ENCODE results near the gene ADPRH.
"Not testable (repeated sequence)": the region's sequence is repeated elsewhere in the genome, so short reads cannot be mapped to it uniquely, and the experiment has no call there.

ADPRH gene

GRCh38 chr3:119557877-119558269, 21.4 kb upstream of the ADPRH start:
- no peak for DNase-seq
- in situ Hi-C loops (cut with HindIII; ENCODE audit: low pct_ligation_motif_present, low pct_unique_long_range_greater_than_20kb, low sequenced_read_pairs) = no loop called here

- DNase-seq = no peak
- in situ Hi-C loops (cut with HindIII; ENCODE audit: low pct_ligation_motif_present, low pct_unique_long_range_greater_than_20kb, low sequenced_read_pairs) = no loop called here
These were observed 20.5 kb upstream of the ADPRH start for GRCh38 chr3:119558626-119559317.

- peak; percentile 48 for DNase-seq
- in situ Hi-C loops (cut with HindIII; ENCODE audit: low pct_ligation_motif_present, low pct_unique_long_range_greater_than_20kb, low sequenced_read_pairs) = no loop called here
These were observed 19.8 kb upstream of the ADPRH start, which contains the start of gene CD80 for GRCh38 chr3:119559441-119559963. Gene CD80 (minus strand): TSS chr3:119559614. CDS start chr3:119557728, 1,886 bp downstream.

- in situ Hi-C loops (cut with HindIII; ENCODE audit: low pct_ligation_motif_present, low pct_unique_long_range_greater_than_20kb, low sequenced_read_pairs) = no loop called here
- no peak for DNase-seq
These were observed 19.1 kb upstream of the ADPRH start for GRCh38 chr3:119560160-119560559.

GRCh38 chr3:119562307-119562961, 16.9 kb upstream of the ADPRH start:
- in situ Hi-C loops (cut with HindIII; ENCODE audit: low pct_ligation_motif_present, low pct_unique_long_range_greater_than_20kb, low sequenced_read_pairs) = no loop called here
- no peak for DNase-seq

GRCh38 chr3:119563334-119563733, 16.0 kb upstream of the ADPRH start:
- in situ Hi-C loops (cut with HindIII; ENCODE audit: low pct_ligation_motif_present, low pct_unique_long_range_greater_than_20kb, low sequenced_read_pairs); DNase-seq: not testable (repeated sequence)

- DNase-seq = no peak
- in situ Hi-C loops (cut with HindIII; ENCODE audit: low pct_ligation_motif_present, low pct_unique_long_range_greater_than_20kb, low sequenced_read_pairs) = no loop called here
These were observed 10.1 kb upstream of the ADPRH start for GRCh38 chr3:119569156-119569555.

GRCh38 chr3:119570229-119570628, 9.1 kb upstream of the ADPRH start:
- no peak for DNase-seq
- in situ Hi-C loops (cut with HindIII; ENCODE audit: low pct_ligation_motif_present, low pct_unique_long_range_greater_than_20kb, low sequenced_read_pairs) = no loop called here

- in situ Hi-C loops (cut with HindIII; ENCODE audit: low pct_ligation_motif_present, low pct_unique_long_range_greater_than_20kb, low sequenced_read_pairs) = no loop called here
- no peak for DNase-seq
These were observed 8.1 kb upstream of the ADPRH start for GRCh38 chr3:119571230-119571629.

GRCh38 chr3:119571688-119572087, 7.6 kb upstream of the ADPRH start:
- in situ Hi-C loops (cut with HindIII; ENCODE audit: low pct_ligation_motif_present, low pct_unique_long_range_greater_than_20kb, low sequenced_read_pairs) = no loop called here
- DNase-seq = no peak

GRCh38 chr3:119575507-119575906, 3.8 kb upstream of the ADPRH start:
- in situ Hi-C loops (cut with HindIII; ENCODE audit: low pct_ligation_motif_present, low pct_unique_long_range_greater_than_20kb, low sequenced_read_pairs) = no loop called here
- DNase-seq = no peak

- in situ Hi-C loops (cut with HindIII; ENCODE audit: low pct_ligation_motif_present, low pct_unique_long_range_greater_than_20kb, low sequenced_read_pairs) = no loop called here
- DNase-seq = no peak
These were observed 922 bp downstream of the ADPRH start for GRCh38 chr3:119580067-119580760.

GRCh38 chr3:119582178-119582577, 2.9 kb downstream of the ADPRH start:
- in situ Hi-C loops (cut with HindIII; ENCODE audit: low pct_ligation_motif_present, low pct_unique_long_range_greater_than_20kb, low sequenced_read_pairs) = no loop called here

GRCh38 chr3:119585208-119585607, 5.9 kb downstream of the ADPRH start:
- in situ Hi-C loops (cut with HindIII; ENCODE audit: low pct_ligation_motif_present, low pct_unique_long_range_greater_than_20kb, low sequenced_read_pairs) = no loop called here
- no peak for DNase-seq

More at GRCh38 chr3:119582178-119582577, 2.9 kb downstream of the ADPRH start:
- no peak for DNase-seq

GRCh38 chr3:119585856-119586570, 6.7 kb downstream of the ADPRH start:
- in situ Hi-C loops (cut with HindIII; ENCODE audit: low pct_ligation_motif_present, low pct_unique_long_range_greater_than_20kb, low sequenced_read_pairs) = no loop called here
- no peak for DNase-seq

GRCh38 chr3:119586733-119587172, 7.5 kb downstream of the ADPRH start:
- in situ Hi-C loops (cut with HindIII; ENCODE audit: low pct_ligation_motif_present, low pct_unique_long_range_greater_than_20kb, low sequenced_read_pairs) = no loop called here
- no peak for DNase-seq

GRCh38 chr3:119588112-119588511, 8.8 kb downstream of the ADPRH start:
- in situ Hi-C loops (cut with HindIII; ENCODE audit: low pct_ligation_motif_present, low pct_unique_long_range_greater_than_20kb, low sequenced_read_pairs) = no loop called here
- DNase-seq = no peak

- no peak for DNase-seq
- in situ Hi-C loops (cut with HindIII; ENCODE audit: low pct_ligation_motif_present, low pct_unique_long_range_greater_than_20kb, low sequenced_read_pairs) = no loop called here
These were observed 9.9 kb downstream of the ADPRH start for GRCh38 chr3:119589102-119589773.

Measured in ACHN (cell line).